Measurements from ENCODE around the gene ATF7.

GRCh38 chr12:53626702-53627169 lies 554 bp upstream of the ATF7 start:
- no peak for TF ChIP-seq CTCF (IDR thresholded peaks at IDR 0.05; ENCODE audit: borderline replicate concordance, extremely low read depth, low read length, poor library complexity, severe bottlenecking)
- no peak for TF ChIP-seq EZH2 (IDR thresholded peaks at IDR 0.05; ENCODE audit: borderline replicate concordance, low read depth, low read length, severe bottlenecking)

Measured in DND-41 (cell line).